ENCODE data around the gene C5orf46.

GRCh38 chr5:147863454-147864158 lies 42.7 kb downstream of the C5orf46 start:
- TF ChIP-seq EP300 (IDR thresholded peaks at IDR 0.05; ENCODE audit: low read depth in 2 of 2, low read length in 2 of 2): no peak
- TF ChIP-seq EP300 (CRISPR knock-in tag; IDR thresholded peaks at IDR 0.05; ENCODE audit: borderline replicate concordance): no peak
- no peak for TF ChIP-seq MAFK (conservative IDR thresholded peaks at IDR 0.05 in 1 of 2, IDR thresholded peaks at IDR 0.05 in 1 of 2; ENCODE audit: low read length in 2 of 2)
- TF ChIP-seq NCOA1 (CRISPR knock-in tag; IDR thresholded peaks at IDR 0.05): no peak
- TF ChIP-seq AKAP8 (CRISPR knock-in tag; IDR thresholded peaks at IDR 0.05): no peak

All from HepG2 (cell line).